Measurements from ENCODE around the gene PTPRCAP.

Gene PTPRCAP

DNA sequence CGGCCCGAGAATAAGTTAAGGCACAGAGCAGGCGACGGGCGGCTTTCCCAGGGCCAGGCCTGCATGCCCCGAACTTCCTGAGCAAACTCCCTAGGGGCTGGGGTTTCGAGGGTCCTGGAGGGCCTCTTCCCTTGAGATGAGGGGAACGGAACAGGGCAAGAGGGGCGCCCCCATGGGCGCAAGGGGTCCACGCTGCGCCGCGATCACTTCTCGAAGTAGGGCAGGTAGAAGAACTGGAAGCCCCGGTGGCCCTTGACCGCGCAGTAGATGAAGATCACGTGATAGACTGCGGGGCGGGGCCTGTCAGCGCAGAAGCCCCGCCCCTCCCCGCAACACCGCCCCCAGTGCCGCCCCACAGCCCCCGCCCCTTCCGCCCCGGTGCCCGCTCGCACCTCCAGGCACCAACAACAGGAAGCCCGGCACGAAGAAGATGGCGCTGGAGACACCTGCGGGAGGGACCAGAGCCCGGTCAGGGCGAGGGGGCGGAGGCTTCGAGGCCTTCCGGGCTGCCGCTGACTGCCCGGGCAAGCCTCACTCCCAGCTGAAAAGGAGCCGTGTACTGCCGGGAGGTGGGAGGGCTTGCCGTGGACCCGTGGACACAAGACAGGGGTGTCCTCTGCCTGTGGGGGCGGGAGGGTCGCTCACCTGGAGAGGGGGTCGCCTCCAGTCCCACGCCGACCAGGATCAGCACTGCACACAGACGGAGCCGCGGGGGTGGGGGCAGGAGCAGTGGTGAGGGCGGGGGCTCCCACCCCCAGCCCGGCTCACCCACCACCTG lies 27.1 kb upstream of the PTPRCAP start:
- peak; percentile 90 to 94 for DNase-seq

DNA sequence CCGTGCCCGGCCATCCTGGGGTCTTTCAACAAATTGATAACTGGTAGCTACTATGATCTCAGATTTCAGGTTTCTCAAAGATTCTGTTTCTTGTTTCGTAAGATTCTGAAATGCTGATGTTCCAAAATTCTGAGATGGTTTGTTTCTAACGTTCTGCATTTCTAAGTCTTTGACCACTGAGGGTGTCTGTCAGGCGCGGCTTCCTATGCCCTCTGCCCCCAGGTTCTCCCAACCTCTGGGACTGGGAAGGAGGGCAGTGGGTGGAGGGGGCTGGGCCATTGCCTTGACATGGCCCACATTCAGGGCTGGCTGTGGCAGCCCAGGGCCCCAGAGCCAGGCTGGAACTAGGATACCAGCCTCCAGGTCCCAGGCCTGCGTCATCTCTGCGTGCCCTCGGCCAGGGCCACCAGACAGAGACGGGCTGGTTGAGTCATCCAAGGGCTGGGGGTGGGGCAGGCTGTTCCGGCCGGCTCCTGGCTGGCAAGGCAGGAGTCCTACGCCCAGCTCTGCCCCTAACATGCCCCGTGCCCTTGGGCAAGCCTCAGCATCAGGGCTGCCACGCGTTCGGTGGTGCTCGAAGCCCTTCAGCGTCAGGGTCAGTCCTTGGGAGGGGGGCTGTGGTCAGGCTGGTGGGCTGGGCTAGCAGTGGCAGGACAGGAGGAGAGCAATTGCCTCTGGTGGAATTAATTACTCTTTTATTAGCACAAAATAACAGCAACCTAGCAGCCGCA lies 26.4 kb upstream of the PTPRCAP start:
- DNase-seq: peak; percentile 91 to 96

GRCh38 chr11:67463186-67463585 lies 25.7 kb upstream of the PTPRCAP start:
- no peak for DNase-seq

GRCh38 chr11:67458266-67458665 lies 20.8 kb upstream of the PTPRCAP start:
- no peak for DNase-seq

- no peak for DNase-seq
Measured at GRCh38 chr11:67457453-67457852, 20.0 kb upstream of the PTPRCAP start.

DNA sequence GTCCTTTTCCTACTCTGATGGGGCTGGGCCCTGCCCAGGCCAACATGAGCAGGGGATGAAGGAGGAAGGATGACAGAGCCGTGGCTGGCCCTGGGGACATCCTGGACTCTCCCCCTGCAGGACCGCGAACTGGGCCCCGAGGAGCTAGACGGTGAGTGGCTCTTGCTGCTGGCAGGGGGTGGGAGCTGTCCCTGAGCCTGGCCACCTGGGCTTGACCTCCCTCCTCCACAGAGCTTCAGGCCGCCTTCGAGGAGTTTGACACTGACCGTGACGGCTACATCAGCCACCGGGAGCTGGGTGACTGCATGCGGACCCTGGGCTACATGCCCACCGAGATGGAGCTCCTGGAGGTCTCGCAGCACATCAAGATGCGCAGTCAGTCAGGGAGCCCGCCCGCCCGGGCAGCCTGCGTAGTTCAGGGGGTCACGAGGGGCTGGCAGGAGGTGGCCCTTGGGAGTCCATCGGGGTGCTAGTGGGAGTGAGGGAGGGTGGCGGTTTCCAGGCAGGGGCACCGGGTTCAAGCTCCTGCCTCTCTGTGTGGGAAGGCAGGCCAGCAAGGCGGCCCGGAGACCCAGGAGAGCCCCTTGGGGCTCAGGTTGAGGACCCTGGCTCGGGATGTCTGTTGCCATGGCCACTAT lies 18.7 kb upstream of the PTPRCAP start:
- no peak for DNase-seq

- DNase-seq: no peak
Measured at GRCh38 chr11:67455054-67455453, 17.6 kb upstream of the PTPRCAP start, which contains the start of gene CABP4. Gene CABP4, plus strand, starts transcription at chr11:67455354. Its CDS starts 70 bp downstream, at chr11:67455424.

GRCh38 chr11:67453816-67454732 lies 16.6 kb upstream of the PTPRCAP start:
- no peak for DNase-seq

DNA sequence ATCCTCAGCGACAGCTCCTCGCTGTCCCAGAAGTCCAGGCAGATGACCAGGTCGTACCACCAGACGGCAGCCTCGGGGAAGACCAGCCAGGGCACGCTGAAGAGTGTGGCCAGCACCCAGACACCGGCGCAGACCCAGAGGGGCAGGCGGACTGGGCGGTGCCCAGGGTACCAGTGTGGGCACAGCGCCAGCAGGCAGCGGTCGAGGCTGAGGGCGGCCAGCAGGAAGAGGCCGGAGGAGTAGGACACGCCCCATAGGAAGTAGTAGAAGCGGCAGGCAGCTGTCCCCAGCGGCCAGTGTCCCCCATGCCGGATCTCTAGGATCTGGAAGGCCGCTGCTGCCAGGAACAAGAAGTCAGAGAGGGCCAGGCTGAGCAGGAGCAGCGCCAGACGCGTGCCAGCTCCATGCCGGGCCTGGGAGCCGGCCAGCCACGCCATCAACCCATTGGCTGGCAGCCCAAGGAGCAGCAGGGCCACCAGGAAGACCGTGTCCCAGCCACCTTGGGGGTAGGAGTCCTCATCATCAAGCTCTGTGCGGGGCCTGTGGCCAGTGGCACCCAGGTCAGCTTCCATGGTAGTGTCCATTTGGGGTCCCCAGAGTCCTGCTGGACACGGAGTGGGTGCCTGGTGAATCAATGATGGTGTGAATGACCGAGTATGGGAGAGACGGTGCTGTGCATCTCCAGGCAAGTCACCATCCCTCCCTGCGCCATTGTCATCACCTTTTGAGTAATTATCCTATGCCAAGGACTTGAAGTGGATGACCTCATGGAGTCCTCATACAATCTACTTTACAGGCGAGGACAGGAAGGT lies 14.9 kb upstream of the PTPRCAP start, which contains the start of gene GPR152:
GPR152 (minus strand) TSS at position 589 of the 812 bp plus-strand sequence; CDS start at position 584, 5 bp downstream.
- DNase-seq: peak; percentile 78 to 92

GRCh38 chr11:67451658-67451976 lies 14.1 kb upstream of the PTPRCAP start:
- no peak for DNase-seq

DNA sequence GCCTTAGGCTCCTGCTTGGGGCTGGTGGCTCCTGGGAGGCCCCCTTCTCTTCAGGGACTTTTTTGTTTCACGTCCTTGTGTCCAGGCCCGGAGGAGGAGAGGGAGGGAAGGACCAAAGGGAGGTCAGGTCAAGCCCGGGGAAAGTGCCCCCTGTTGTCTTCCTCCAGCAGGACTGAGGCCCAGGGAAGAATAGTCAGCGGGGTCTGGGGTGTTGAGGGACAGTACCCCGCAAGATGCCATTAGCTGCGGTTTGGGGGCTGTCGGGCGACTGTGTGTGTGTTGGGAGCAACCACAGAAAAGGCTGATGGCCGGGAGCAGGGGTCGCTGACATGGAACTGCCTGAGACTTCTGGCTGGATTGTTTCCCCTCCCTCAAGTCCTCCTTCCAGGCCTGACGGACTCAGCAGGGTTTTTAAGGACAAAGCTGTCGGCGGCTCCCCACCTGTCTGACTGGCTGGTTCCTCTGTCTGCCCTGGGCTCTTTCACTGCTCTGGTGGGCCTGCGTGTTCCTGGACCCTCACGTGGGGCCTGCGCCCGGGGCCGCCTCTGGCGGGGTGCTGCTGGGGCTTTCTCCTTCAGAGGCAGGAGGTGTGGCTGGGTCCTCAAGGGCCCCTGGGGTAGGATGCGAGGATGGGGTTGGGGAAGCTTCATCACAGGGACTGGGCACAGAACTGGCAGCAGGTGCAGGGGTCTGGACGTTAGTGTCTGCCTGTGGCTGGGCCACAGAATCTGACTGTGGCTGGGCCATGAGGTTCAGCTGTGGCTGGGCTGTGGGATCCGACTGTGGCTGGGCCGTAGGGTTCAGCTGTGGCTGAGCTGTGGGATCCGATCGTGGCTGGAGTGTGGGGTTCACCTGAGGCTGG lies 13.5 kb upstream of the PTPRCAP start:
- no peak for DNase-seq

DNA sequence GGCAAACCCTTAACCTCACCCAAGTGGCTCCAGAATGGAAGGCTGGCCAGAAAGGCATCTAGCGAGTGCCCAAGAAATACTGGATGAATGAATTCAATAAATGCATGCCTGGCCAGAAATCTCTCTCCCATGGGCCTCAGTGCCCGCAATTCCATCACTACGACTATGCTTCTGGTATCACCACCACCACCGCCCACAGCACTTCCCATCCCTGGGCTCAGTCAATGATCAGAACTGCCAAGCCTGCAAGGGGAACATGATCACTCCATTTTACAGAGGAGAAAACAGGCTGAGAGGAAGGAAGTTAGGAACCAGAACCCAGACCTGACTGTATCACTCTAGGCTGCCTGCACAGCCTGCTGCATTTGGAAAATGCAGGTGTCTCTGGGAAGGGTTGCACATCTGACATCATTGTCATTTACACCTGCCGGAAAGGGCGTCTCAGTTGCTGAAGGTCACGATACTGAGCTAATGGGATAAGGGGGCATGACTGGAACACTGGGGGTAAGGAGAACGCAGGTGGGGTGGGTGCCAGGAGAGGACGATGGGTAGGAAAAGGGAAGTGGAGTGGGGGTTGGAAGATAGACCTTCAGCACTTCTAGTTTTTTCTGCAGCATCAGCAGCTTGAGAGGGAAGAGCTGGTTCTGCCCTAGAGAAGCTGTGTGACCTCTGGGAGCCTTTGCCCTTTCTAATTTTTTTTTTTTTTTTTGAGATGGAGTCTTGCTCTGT lies 11.8 kb upstream of the PTPRCAP start:
- DNase-seq: peak; percentile 88 to 93

GRCh38 chr11:67448220-67448609 lies 10.7 kb upstream of the PTPRCAP start:
- no peak for DNase-seq

DNA sequence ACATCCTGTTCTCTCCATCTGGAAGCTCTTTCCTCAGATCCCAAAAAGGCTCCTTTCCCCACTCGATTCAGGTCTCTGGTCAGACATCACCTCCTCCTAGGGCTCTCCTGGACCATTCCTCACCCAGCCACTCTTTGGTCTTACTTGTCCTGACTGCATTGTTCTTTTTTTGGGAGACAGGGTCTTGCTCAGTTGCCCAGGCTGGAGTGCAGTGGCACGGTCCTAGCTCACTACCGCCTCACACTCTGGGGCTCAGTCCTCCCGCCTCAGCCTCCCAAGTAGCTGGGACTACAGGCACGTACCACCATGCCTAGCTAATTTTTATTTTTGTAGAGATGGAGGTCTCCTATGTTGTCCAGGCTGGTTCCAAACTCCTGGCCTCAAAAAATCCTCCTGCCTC lies 8.0 kb upstream of the PTPRCAP start:
- no peak for DNase-seq

- no peak for DNase-seq
Measured at GRCh38 chr11:67442504-67443404, 5.3 kb upstream of the PTPRCAP start.

DNA sequence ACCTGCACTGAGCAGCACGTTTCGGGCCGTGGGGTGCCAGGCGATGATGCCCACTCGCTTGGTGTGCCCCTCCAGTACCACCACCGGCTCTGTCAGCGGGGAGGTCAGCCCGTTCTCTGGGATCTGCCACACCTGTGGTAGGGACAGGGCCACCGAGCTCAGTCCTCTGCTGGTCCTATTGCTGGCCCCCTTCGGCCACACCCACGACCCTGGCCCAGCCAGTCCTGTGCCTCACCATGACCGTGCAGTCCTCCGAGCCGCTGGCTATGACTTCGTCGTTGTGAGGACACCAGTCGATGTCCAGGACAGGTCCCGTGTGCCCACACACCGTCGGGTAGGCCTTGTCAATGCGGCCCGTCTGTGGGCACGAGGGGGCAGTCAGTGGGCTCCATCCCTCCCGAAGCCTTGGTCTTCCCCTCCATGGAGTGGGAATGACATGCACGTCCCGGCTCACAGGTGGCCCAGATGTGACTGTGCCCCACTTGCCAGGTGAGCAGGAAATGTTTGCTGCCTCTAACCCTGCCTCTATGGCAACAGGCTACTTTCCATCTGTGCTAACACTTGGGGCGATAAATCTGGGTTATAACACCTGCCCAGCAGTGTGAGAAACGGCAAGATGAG lies 4.4 kb upstream of the PTPRCAP start:
- DNase-seq: no peak

DNA sequence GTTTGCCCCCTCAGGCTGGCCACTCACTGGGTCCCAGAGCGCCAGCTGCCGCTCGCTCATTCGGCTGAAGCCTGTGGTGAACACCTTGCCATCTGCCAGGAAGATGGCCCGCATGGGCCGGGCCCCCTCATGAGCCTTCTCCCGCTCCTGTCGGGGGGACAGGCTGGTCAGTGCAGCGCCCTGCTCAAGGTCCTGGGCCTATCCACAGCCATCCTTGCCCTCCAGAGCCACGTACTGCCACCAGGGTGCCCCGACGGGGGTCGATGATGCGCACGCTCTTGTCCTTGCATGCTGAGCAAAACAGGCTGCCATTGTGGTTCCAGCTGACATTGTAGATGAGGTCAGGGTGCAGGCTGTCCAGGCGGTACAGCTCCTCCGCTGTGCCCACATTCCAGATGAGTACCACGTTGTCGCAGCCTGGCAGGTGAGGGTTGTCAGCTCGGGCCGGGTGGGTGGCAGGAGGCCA lies 3.6 kb upstream of the PTPRCAP start:
- DNase-seq: no peak

Measured in SHP77 (cell line).